Loucy (cell line): ENCODE measurements around the gene CLDN34.

ENCODE experiments used
- H2AFZ ChIP-seq: fragments of 200-600 bp; sonication (generic); 2 replicates; pipeline ENCODE4 v1.6.0; 2016; ENCODE audit warnings: antibody characterized with exemption, mild to moderate bottlenecking, low read length, moderate library complexity
- H3F3A ChIP-seq: fragments of 200-600 bp; 2 replicates; pipeline ENCODE4 v1.6.0; 2016; ENCODE audit warnings: antibody characterized with exemption, low read depth, mild to moderate bottlenecking
- H3K27me3 ChIP-seq: fragments of 200-600 bp; sonication (generic); 2 replicates; pipeline ENCODE4 v1.6.1; 2014; ENCODE audit warnings: low read length, mild to moderate bottlenecking; ENCODE audit not compliant: insufficient read depth, poor library complexity, severe bottlenecking
- H3K36me3 ChIP-seq: fragments of 200-600 bp; sonication (generic); 2 replicates; pipeline ENCODE4 v1.6.1; 2016; ENCODE audit warnings: low read length; ENCODE audit not compliant: insufficient read depth
- H3K4me1 ChIP-seq: fragments of 200-600 bp; sonication (generic); 2 replicates; pipeline ENCODE4 v1.5.1; 2014; ENCODE audit warnings: low read length, mild to moderate bottlenecking; ENCODE audit not compliant: insufficient read depth, poor library complexity, severe bottlenecking
- H3K4me2 ChIP-seq: fragments of 200-600 bp; sonication (generic); 2 replicates; pipeline ENCODE4 v1.6.0; 2014; ENCODE audit warnings: antibody characterized with exemption, low read length, low read depth, mild to moderate bottlenecking; ENCODE audit not compliant: poor library complexity, severe bottlenecking
- H3K4me3 ChIP-seq: fragments of 200-600 bp; sonication (generic); 2 replicates; pipeline ENCODE4 v1.5.1; 2014; ENCODE audit warnings: low read length, mild to moderate bottlenecking, mixed read lengths; ENCODE audit not compliant: poor library complexity, severe bottlenecking
- H3K79me2 ChIP-seq: fragments of 200-600 bp; sonication (generic); 2 replicates; pipeline ENCODE4 v1.6.1; 2014; ENCODE audit warnings: low read length; ENCODE audit not compliant: insufficient read depth
- H3K9ac ChIP-seq: fragments of 200-600 bp; sonication (generic); 2 replicates; pipeline ENCODE4 v1.6.0; 2014; ENCODE audit warnings: mild to moderate bottlenecking, low read depth, low read length, moderate library complexity; ENCODE audit not compliant: poor library complexity, severe bottlenecking
- H3K9me2 ChIP-seq: fragments of 200-600 bp; sonication (generic); replicated peaks from 2 replicates; pipeline ENCODE4 v1.6.1; 2016; ENCODE audit warnings: low read depth, low read length, mixed read lengths
- H3K9me3 ChIP-seq: fragments of 200-600 bp; sonication (generic); 2 replicates; pipeline ENCODE4 v1.6.1; 2014; ENCODE audit warnings: mild to moderate bottlenecking, antibody characterized with exemption, low read length, low read depth; ENCODE audit not compliant: insufficient read depth
- H4K20me1 ChIP-seq: fragments of 200-600 bp; sonication (generic); 2 replicates; pipeline ENCODE4 v1.6.0; 2014; ENCODE audit warnings: antibody characterized with exemption, low read length, mild to moderate bottlenecking; ENCODE audit not compliant: insufficient read depth, poor library complexity, severe bottlenecking
- CTCF ChIP-seq: fragments of 200-600 bp; sonication (generic); conservative IDR thresholded peaks from 2 replicates; pipeline ENCODE4 v1.5.1; 2014; ENCODE audit warnings: mild to moderate bottlenecking, antibody characterized with exemption, low read length
- EZH2phosphoT487 ChIP-seq: fragments of 200-600 bp; IDR thresholded peaks from 2 replicates; pipeline ENCODE4 v1.6.1; 2018; ENCODE audit warnings: antibody characterized with exemption, mild to moderate bottlenecking, moderate library complexity, borderline replicate concordance

CLDN34 gene

GRCh38 chrX:9938516-9938915 lies 28.6 kb upstream of the CLDN34 start:
- TF ChIP-seq EZH2phosphoT487 (no peak), CTCF (no peak)
- H3K36me3 ChIP-seq: no peaks in the 10 kb centered on the region
- H2AFZ ChIP-seq: no peak overlapping the region
- no peaks in the 10 kb centered on the region for H3K9me2 ChIP-seq
- H3F3A ChIP-seq: no peaks in the 10 kb centered on the region
- peaks cover 6% of the 10 kb centered on the region for H3K4me1 ChIP-seq
- no peak overlapping the region for H3K4me2 ChIP-seq
- H3K79me2 ChIP-seq: no peaks in the 10 kb centered on the region
- no peak overlapping the region for H3K9ac ChIP-seq
- H3K4me3 ChIP-seq: no peak overlapping the region
- H3K9me3 ChIP-seq: no peaks in the 10 kb centered on the region
- H4K20me1 ChIP-seq: no peaks in the 10 kb centered on the region
- H3K27me3 ChIP-seq: no peaks in the 10 kb centered on the region

- Histone ChIP-seq H3K9ac (no peak overlapping the region), H3K4me3 (no peak overlapping the region), H2AFZ (no peak overlapping the region), H3K9me2 (no peaks in the 10 kb centered on the region), H3F3A (no peaks in the 10 kb centered on the region), H3K9me3 (no peaks in the 10 kb centered on the region), H4K20me1 (no peaks in the 10 kb centered on the region), H3K4me2 (no peak overlapping the region), H3K79me2 (no peaks in the 10 kb centered on the region), H3K36me3 (no peaks in the 10 kb centered on the region), H3K27me3 (no peaks in the 10 kb centered on the region), H3K4me1 (peaks cover 6% of the 10 kb centered on the region)
- no peak for TF ChIP-seq EZH2phosphoT487
- no peak for TF ChIP-seq CTCF
Measured at GRCh38 chrX:9940421-9940820, 26.7 kb upstream of the CLDN34 start.

- H3K36me3 ChIP-seq: no peaks in the 10 kb centered on the region
- no peaks in the 10 kb centered on the region for H3K9me3 ChIP-seq
- H3K79me2 ChIP-seq: no peaks in the 10 kb centered on the region
- H3F3A ChIP-seq: no peaks in the 10 kb centered on the region
- no peaks in the 10 kb centered on the region for H4K20me1 ChIP-seq
- peak overlapping the region; percentile 7 for H3K4me2 ChIP-seq
- peaks cover 6% of the 10 kb centered on the region for H3K4me1 ChIP-seq
- H3K9ac ChIP-seq: no peak overlapping the region
- H3K4me3 ChIP-seq: no peak overlapping the region
- no peaks in the 10 kb centered on the region for H3K27me3 ChIP-seq
- H2AFZ ChIP-seq: no peak overlapping the region
- H3K9me2 ChIP-seq: no peaks in the 10 kb centered on the region
- TF ChIP-seq EZH2phosphoT487 (no peak), CTCF (no peak)
Measured at GRCh38 chrX:9942086-9942485, 25.1 kb upstream of the CLDN34 start.
